ENCODE data around the gene GAB3.

Gene GAB3

DNA sequence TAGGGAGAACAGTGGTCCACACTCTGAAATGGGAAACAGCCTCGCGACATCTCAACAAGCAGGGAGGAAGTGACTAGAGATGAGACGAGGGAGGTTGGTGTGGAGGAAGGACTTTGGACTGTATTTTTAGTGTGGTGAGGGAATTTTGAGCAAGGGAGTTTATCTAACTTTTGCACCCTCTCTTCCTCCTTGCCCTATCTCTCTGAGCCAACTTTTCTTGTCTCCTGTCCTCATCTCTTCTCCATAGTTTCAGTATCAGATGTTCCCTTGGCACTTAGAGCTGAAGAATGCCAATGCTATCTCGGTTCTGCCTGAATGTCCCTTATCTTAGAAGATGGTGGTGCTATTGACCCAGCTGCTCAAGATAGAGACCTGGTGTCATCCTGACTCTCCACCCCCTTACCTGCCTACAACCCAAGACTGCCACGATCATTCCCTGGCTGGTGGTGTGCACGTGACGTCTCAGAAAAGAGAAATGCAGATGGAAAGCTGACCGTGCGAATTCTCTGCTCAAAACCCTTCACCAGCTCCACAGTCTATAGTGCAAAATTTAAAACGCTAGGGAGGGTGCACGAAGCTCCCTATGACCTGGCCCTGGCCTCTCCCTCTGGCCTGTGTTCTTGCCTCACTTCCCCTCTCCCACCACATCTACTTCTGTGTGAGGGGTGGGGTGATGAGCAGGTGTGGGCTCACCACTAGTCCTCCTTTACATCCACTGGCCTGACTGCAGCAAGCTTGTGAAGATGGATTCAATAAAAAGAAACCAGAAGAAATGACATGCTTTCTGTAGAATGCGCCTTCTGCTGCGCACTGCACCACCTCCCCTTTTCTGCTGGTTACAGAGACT lies 33.5 kb upstream of the GAB3 start:
- Histone ChIP-seq H3K36me3 (replicated peaks; ENCODE audit: low read depth, low read length) (peaks cover 2% of the 10 kb centered on the region), H3K9ac (ENCODE audit: low read length) (no peak overlapping the region), H3K27me3 (ENCODE audit: low read depth, low read length) (no peaks in the 10 kb centered on the region), H3K9me3 (ENCODE audit: insufficient read depth, low read length) (no peaks in the 10 kb centered on the region), H4K20me1 (ENCODE audit: insufficient read depth, low read length) (no peaks in the 10 kb centered on the region), H3K79me2 (ENCODE audit: low read length) (no peaks in the 10 kb centered on the region), H3K4me1 (ENCODE audit: low read length) (no peaks in the 10 kb centered on the region), H2AFZ (ENCODE audit: low read depth, low read length) (no peak overlapping the region), H3K27ac (ENCODE audit: low read length) (no peak overlapping the region), H3K4me3 (ENCODE audit: low read length) (no peak overlapping the region), H3K4me2 (ENCODE audit: low read length) (no peak overlapping the region)
- TF ChIP-seq, protein P1, sequence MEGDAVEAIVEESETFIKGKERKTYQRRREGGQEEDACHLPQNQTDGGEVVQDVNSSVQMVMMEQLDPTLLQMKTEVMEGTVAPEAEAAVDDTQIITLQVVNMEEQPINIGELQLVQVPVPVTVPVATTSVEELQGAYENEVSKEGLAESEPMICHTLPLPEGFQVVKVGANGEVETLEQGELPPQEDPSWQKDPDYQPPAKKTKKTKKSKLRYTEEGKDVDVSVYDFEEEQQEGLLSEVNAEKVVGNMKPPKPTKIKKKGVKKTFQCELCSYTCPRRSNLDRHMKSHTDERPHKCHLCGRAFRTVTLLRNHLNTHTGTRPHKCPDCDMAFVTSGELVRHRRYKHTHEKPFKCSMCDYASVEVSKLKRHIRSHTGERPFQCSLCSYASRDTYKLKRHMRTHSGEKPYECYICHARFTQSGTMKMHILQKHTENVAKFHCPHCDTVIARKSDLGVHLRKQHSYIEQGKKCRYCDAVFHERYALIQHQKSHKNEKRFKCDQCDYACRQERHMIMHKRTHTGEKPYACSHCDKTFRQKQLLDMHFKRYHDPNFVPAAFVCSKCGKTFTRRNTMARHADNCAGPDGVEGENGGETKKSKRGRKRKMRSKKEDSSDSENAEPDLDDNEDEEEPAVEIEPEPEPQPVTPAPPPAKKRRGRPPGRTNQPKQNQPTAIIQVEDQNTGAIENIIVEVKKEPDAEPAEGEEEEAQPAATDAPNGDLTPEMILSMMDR (IDR thresholded peaks at IDR 0.05; ENCODE audit: low read depth, low read length), result no peak
- TF ChIP-seq EZH2phosphoT487 (IDR thresholded peaks at IDR 0.05; ENCODE audit: low read depth), result no peak

DNA sequence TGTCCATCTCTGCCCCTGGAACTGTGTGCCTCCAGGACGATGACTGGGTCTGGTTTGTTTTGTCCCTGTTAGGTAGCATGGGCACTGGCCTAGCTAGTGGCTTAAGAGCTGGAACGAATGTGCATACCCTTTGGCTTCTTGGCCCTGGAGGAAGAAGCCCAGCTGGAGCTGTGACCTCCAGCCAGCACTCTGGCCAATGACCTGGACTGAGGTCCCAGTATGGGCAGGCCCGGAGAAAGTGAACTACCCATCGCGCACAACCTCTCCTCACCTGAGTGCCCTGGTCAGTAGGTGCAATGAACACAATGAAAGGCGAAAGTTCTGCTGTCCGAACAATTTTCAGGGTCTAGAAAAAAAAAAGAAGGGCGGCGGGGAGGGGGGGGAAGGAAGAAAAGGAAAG lies 30.1 kb upstream of the GAB3 start:
- H3K79me2 ChIP-seq (ENCODE audit: low read length), result no peaks in the 10 kb centered on the region
- TF ChIP-seq, protein P1 (IDR thresholded peaks at IDR 0.05; ENCODE audit: low read depth, low read length), result no peak
- TF ChIP-seq EZH2phosphoT487 (IDR thresholded peaks at IDR 0.05; ENCODE audit: low read depth), result no peak
- no peak overlapping the region for H3K9ac ChIP-seq (ENCODE audit: low read length)

DNA sequence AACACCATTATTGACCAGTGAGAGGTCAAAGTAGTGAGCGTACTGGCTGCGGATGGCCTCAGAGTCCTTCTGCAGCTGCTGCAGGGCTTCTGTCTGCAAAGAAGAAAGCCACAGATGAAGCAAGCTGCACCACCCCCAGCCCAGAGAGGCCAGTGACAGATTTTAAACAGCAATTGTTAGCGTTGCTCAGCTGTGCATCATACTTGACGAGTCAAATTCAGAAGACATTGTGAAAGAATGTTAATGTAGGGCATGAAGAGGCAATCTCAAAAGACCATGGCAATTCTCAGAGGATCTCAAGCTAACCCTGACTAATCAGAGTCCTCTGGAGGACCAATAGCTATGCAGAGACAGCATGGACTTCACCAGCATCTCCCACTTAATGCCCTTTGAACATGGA lies 28.4 kb upstream of the GAB3 start:
- 0 out of 2 replicates have a peak, but pooled peaks cover 9% of the 10 kb centered on the region for H4K20me1 ChIP-seq (ENCODE audit: insufficient read depth, low read length)
- H3K4me2 ChIP-seq (ENCODE audit: low read length), result no peak overlapping the region
- H3K27ac ChIP-seq (ENCODE audit: low read length), result no peak overlapping the region
- no peaks in the 10 kb centered on the region for H3K27me3 ChIP-seq (ENCODE audit: low read depth, low read length)
- no peaks in the 10 kb centered on the region for H3K79me2 ChIP-seq (ENCODE audit: low read length)
- peaks cover 31% of the 10 kb centered on the region for H3K36me3 ChIP-seq (replicated peaks; ENCODE audit: low read depth, low read length)
- H3K9me3 ChIP-seq (ENCODE audit: insufficient read depth, low read length), result no peaks in the 10 kb centered on the region
- no peak overlapping the region for H3K9ac ChIP-seq (ENCODE audit: low read length)
- no peaks in the 10 kb centered on the region for H3K4me1 ChIP-seq (ENCODE audit: low read length)
- TF ChIP-seq, protein P1 (IDR thresholded peaks at IDR 0.05; ENCODE audit: low read depth, low read length), result no peak
- no peak for TF ChIP-seq EZH2phosphoT487 (IDR thresholded peaks at IDR 0.05; ENCODE audit: low read depth)
- H2AFZ ChIP-seq (ENCODE audit: low read depth, low read length), result no peak overlapping the region
- no peak overlapping the region for H3K4me3 ChIP-seq (ENCODE audit: low read length)

More for the DNA sequence above, 30.1 kb upstream of the GAB3 start:
- Histone ChIP-seq H3K27ac (ENCODE audit: low read length) (no peak overlapping the region), H3K9me3 (ENCODE audit: insufficient read depth, low read length) (no peaks in the 10 kb centered on the region), H2AFZ (ENCODE audit: low read depth, low read length) (no peak overlapping the region), H3K4me1 (ENCODE audit: low read length) (no peaks in the 10 kb centered on the region), H3K4me2 (ENCODE audit: low read length) (no peak overlapping the region), H3K27me3 (ENCODE audit: low read depth, low read length) (no peaks in the 10 kb centered on the region), H3K36me3 (replicated peaks; ENCODE audit: low read depth, low read length) (peaks cover 15% of the 10 kb centered on the region), H4K20me1 (ENCODE audit: insufficient read depth, low read length) (0 out of 2 replicates have a peak, but pooled peaks cover 9% of the 10 kb centered on the region), H3K4me3 (ENCODE audit: low read length) (no peak overlapping the region)

DNA sequence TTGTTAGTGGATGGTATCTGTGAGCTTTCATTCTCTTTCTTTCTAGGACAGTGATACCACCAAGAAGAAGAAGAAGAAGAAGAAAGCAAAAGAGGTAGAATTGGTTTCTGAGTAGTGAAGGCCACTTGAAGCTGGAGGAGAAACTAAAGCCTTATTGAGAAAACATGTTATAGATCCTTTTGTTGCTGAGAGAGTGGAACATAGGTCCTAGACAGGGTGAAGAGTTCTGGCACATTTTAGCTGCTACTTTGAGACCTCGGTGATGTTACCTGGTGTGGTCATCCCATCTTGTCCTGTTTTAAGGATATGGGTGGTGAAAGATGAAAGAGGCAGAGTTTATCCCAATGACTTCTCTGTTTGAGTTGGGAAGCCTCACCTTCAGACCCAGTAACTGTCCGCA lies 25.9 kb upstream of the GAB3 start:
- H3K9ac ChIP-seq (ENCODE audit: low read length), result no peak overlapping the region
- no peak overlapping the region for H3K27ac ChIP-seq (ENCODE audit: low read length)
- no peak overlapping the region for H2AFZ ChIP-seq (ENCODE audit: low read depth, low read length)
- H3K4me2 ChIP-seq (ENCODE audit: low read length), result no peak overlapping the region
- H3K4me1 ChIP-seq (ENCODE audit: low read length), result no peaks in the 10 kb centered on the region
- no peaks in the 10 kb centered on the region for H3K9me3 ChIP-seq (ENCODE audit: insufficient read depth, low read length)
- H4K20me1 ChIP-seq (ENCODE audit: insufficient read depth, low read length), result 0 out of 2 replicates have a peak, but pooled peaks cover 9% of the 10 kb centered on the region
- no peak overlapping the region for H3K4me3 ChIP-seq (ENCODE audit: low read length)
- H3K27me3 ChIP-seq (ENCODE audit: low read depth, low read length), result no peaks in the 10 kb centered on the region
- peaks cover 43% of the 10 kb centered on the region for H3K36me3 ChIP-seq (replicated peaks; ENCODE audit: low read depth, low read length)
- 0 out of 2 replicates have a peak, but pooled peaks cover 4% of the 10 kb centered on the region for H3K79me2 ChIP-seq (ENCODE audit: low read length)
- TF ChIP-seq EZH2phosphoT487 (IDR thresholded peaks at IDR 0.05; ENCODE audit: low read depth), result no peak
- TF ChIP-seq, protein P1 (IDR thresholded peaks at IDR 0.05; ENCODE audit: low read depth, low read length), result no peak

All from OCI-LY3 (cell line).